Activated CD8-positive, alpha-beta T cell treated with anti-CD3 and anti-CD28 coated beads, Interleukin-2, amount 10 ng/mL, durations not matched to agents 7 days and 5 days (primary cell): ENCODE measurements around the gene UBQLNL. TPM values are rescaled to one million over a fixed set of nuclear protein-coding genes. Genes with fewer than 3 reads are reported as not detected.

ENCODE experiments used
- ATAC-seq: fragments of 150-1000 bp; cut with Tn5 transposase; one replicate; pipeline ENCODE4 v1.10.0; 2021; ENCODE audit warnings: moderate library complexity
- CTCF ChIA-PET: fragments of 350-600 bp; sonication (Branson Sonifier 250); formaldehyde crosslinking; loops from one replicate; lab custom pipeline; 2021; ENCODE audit warnings: antibody characterized with exemption; lab: Charles Lee
- POLR2A ChIA-PET: fragments of 350-600 bp; sonication (Branson Sonifier 250); formaldehyde crosslinking; loops from one replicate; lab custom pipeline; 2021; ENCODE audit warnings: antibody characterized with exemption; lab: Charles Lee
- DNase-seq: peaks from one replicate; pipeline ENCODE4 v3.0.0-alpha.2; 2020
- H3K27ac Mint-ChIP-seq: one replicate; pipeline ENCODE4 v1.8.0; 2021; ENCODE audit warnings: mild to moderate bottlenecking, mixed read lengths
- H3K27me3 Mint-ChIP-seq: one replicate; pipeline ENCODE4 v1.8.0; 2021; ENCODE audit warnings: low read depth, mixed read lengths
- H3K36me3 Mint-ChIP-seq: one replicate; pipeline ENCODE4 v1.8.0; 2021; ENCODE audit warnings: low read depth, mixed read lengths
- H3K4me1 Mint-ChIP-seq: one replicate; pipeline ENCODE4 v1.8.0; 2021; ENCODE audit warnings: low read depth, mixed read lengths
- H3K4me3 Mint-ChIP-seq: one replicate; pipeline ENCODE4 v1.8.0; 2021; ENCODE audit warnings: mild to moderate bottlenecking, mixed read lengths
- H3K9me3 Mint-ChIP-seq: one replicate; pipeline ENCODE4 v1.8.0; 2022; ENCODE audit warnings: mixed read lengths; ENCODE audit not compliant: insufficient read depth
- total RNA-seq, 2 experiments: library from RNA; stranded (reverse); gene quantifications; one replicate each; pipeline ENCODE4 v1.2.3, GENCODE V29; 2021

Gene UBQLNL
- total RNA-seq, 2 experiments from 2014 or later: 0.23 TPM; not detected in 1

DNA sequence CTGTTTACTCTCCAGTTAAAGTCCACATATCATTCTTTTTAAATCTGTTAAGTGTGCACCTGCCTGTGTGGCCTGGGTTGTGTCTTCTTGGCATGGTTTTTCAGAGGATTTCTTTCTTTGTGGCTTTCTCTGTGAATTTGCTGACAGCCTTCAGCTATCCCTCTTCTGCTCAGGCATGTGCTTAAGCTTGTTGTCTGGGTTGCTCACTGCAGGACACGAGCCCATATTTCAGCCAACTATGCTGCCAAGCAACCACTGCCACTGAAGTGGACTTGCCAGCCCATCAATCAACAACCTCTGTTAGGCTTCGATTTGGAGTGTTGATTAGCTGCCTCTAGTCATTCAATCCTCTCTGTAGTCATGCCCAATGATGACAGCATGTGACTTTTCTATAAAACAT lies 49.0 kb downstream of the UBQLNL start:
- no peaks in the 10 kb centered on the region for H3K36me3 Mint-ChIP-seq
- ATAC-seq: no peak

More for the DNA sequence above, 49.0 kb downstream of the UBQLNL start:
- ChIA-PET CTCF (interaction anchor here (1.8 kb wide), 1 partner anchor 9 kb away, joined by 7 read pairs; no protein-coding TSS in a partner anchor), POLR2A (no interaction called here)
- Mint-ChIP-seq H3K4me1 (no peaks in the 10 kb centered on the region), H3K4me3 (no peak overlapping the region), H3K9me3 (no peaks in the 10 kb centered on the region), H3K27me3 (no peaks in the 10 kb centered on the region), H3K27ac (no peak overlapping the region)
- DNase-seq: no peak

Other genes starting within 250 kb of the UBQLNL start
- gene HBE1, start 246.8 kb downstream of the UBQLNL start, total RNA-seq: not detected
- gene OR51B4, start 214.8 kb downstream of the UBQLNL start, total RNA-seq: not detected
- not detected for gene OR51B2, start 192.4 kb downstream of the UBQLNL start, total RNA-seq
- not detected for gene OR51B5, start 173.2 kb downstream of the UBQLNL start, total RNA-seq
- not detected for gene OR51B6, start 165.2 kb downstream of the UBQLNL start, total RNA-seq
- not detected for gene OR51M1, start 132.9 kb downstream of the UBQLNL start, total RNA-seq
- gene OR51Q1, start 94.6 kb downstream of the UBQLNL start, total RNA-seq: not detected
- not detected for gene OR51I1, start 75.2 kb downstream of the UBQLNL start, total RNA-seq
- gene OR51I2, start 67.4 kb downstream of the UBQLNL start, total RNA-seq: not detected
- gene OR52D1, start 28.0 kb downstream of the UBQLNL start, total RNA-seq: not detected
- not detected for gene UBQLN3, start 6.7 kb downstream of the UBQLNL start, total RNA-seq
- not detected for gene OR52H1, start 31.8 kb upstream of the UBQLNL start, total RNA-seq
- not detected for gene OR52B6, start 64.2 kb upstream of the UBQLNL start, total RNA-seq
- under 1 TPM; 0.47 to 0.58 TPM for gene TRIM6, start 79.9 kb upstream of the UBQLNL start, total RNA-seq
- gene TRIM34, start 108.3 kb upstream of the UBQLNL start, total RNA-seq: 10 to 100 TPM; 11.9 to 12.3 TPM
- 10 to 100 TPM; 28.1 to 33.4 TPM for gene TRIM5, start 168.4 kb upstream of the UBQLNL start, total RNA-seq
- 100 to 1,000 TPM; 228 to 242 TPM for gene TRIM22, start 173.1 kb upstream of the UBQLNL start, total RNA-seq
- gene OR56B1, start 219.7 kb upstream of the UBQLNL start, total RNA-seq: under 1 TPM; 0.16 to 0.34 TPM
- gene OR52N4, start 237.5 kb upstream of the UBQLNL start, total RNA-seq: under 1 TPM; 0.63 to 0.71 TPM